RKO (cell line): Measurements from ENCODE around the gene MT1X.

Experiments used
- DNase-seq: peaks from one replicate; pipeline ENCODE4 v3.0.0-alpha.2; 2016; ENCODE audit warnings: low spot score

MT1X gene

GRCh38 chr16:56679818-56680217 is 2.5 kb upstream of the MT1X start:
- DNase-seq: peak; percentile 78

DNA sequence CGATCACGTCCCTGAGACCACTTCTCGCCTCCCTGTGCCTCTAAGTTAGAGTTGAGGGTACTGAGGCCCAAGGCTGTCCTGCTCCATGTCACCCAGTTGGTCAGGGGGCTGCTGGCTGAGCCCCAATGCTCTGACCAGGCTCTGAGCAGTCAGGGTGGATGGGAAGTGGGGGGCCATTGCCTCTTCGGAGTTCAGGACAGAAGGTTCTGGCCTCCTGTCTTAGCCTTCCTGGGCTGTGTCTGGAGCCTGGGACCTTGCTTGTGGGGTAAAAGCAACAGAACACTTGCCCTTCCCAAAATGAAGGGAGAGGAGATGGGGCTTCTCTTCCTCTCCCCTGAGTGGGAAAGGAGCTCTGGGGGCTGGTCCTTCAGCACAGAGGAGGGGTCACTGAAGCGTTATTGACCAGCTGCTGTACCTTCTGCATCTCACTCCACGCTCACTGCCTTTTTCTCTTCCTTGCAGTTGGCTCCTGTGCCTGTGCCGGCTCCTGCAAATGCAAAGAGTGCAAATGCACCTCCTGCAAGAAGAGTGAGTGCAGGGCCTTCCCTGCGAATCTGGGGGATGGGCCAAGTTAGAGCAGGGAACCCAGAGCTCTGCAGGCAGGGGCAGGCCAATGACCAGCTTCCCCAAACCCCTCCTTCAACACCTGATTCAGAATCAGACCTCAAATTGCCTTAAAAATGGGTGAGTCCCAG is 580 bp downstream of the MT1X start:
- no peak for DNase-seq

DNA sequence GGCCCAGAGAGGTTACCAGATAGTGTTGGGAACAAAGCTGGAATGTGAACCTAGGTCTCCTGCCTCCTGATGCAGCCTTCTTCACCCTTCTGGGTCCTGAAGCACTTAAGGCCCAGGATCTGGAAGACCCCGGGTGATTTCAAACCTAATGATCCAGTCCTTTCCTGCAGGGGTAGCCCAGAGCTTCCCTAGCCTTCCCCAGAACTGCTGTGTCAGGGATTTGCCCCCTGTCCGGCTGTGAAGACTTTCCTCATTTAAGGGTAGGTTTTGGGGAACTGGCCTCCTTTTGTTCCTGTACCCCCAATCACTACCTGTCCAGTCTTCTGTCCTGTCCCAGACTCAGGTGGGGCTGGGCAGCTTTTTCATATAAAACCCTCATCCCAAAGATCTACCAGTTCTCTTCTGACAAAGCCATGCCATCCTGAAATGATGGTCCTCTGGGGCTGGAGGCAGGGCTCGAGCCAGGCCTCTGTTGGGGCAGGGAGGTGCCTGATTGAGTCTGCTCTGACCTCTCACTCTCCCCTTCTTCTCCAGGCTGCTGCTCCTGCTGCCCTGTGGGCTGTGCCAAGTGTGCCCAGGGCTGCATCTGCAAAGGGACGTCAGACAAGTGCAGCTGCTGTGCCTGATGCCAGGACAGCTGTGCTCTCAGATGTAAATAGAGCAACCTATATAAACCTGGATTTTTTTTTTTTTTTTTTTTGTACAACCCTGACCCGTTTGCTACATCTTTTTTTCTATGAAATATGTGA is 1.3 kb downstream of the MT1X start:
- DNase-seq: peak; percentile 39

- DNase-seq: no peak
Measured at GRCh38 chr16:56684256-56684925, 2.1 kb downstream of the MT1X start.

DNA sequence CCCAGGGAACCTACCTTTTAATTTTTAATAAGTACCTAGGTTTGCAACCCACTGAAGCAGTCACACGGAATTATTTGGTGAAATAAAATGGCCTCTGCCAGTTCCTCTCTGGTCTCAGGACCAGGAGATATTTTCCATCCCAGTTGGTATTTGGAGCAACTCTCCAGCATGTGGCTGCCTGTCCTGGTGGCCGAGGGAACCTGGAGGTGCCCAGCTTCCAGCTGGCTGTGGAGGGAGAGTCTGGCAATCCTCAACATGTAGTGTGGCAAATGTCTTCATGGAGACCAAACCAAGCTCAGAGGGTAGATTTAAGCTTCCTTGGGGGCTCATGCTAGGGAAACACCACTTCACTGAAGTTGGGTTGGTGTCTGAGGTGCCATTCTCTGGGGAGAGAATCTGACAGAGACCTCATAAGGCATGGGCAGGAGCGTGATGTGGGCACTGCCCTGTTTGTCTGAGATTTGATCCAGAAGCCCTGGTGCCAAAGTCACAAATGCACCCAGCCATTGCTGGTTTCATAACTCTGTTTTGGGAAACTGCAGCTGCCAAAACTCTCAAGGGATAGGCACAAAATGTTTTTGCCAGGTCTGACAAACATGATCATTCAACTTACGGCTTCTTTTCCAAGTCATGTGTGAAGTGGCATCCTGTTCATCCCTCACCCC is 2.8 kb downstream of the MT1X start:
- DNase-seq: no peak

- DNase-seq: no peak
Measured at GRCh38 chr16:56686758-56687157, 4.5 kb downstream of the MT1X start.

DNA sequence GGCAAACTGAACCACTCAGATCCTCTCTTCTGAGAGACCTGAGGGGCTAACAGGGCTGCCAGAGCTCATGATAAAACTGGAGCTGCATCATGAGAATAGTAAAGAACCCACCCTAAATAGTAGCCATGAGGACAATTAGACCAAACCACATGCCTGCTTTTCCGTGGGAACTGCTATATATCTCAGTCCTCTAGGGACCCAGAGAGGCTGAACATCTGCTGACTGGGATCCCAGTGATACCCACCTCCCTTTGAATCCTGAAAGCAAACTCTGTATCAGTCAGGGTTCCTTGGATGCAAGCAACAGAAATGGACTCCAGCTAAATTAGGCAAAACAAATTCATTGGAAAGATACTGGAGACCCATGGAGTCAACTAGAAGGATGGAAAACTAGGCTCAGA is 6.5 kb downstream of the MT1X start:
- no peak for DNase-seq

GRCh38 chr16:56689171-56689570 is 6.9 kb downstream of the MT1X start:
- peak; percentile 29 for DNase-seq

DNA sequence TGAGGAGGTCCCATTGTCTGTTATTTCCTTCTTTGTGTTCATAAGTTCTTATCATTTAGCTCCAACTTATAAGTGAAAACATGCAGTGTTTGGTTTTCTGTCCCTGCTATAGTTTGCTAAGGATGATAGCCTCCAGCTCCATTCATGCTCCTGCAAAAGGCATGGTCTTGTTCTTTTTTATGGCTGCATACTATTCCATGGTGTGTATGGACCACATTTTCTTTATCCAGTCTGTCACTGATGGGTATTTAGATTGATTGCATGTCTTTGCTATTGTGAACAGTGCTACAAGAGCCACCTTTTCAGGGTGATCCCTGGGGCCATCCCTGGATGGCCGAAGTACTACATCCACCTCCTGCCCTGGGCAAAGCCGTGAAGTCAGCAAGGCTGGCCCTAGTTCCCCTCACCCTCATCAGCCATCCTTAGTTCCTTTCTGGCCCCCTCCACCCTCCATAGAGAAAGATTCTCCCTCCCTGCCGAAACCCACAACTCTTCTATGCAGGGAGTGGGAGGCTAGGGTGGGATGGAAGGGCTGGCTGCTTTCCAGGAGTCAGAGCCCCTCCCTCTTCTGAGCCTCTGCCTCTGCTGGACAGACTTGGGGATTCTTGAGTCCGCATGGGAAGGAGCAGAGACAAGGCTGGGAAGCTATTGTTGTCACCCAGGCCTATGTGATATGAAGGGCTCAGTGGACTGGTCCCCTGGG is 8.3 kb downstream of the MT1X start:
- DNase-seq: no peak

DNA sequence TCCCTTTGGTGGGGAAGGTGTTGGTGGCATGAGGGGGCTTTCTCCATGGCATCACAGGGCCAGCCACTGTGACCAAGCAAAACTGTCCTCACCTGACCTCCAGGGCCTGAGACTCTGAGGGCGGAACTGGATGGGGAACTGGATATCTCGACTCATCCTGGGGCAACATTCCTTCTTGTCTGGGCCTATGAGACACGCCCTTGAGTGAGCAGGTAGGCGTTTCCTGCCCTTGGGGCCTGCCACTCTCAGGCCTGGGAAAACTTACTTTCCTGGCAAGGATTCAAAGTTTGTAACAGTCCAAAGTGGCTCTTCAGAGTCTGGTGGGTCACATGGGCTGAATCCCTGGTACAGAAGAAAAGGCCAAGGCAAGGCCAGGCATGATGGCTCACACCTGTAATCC is 9.6 kb downstream of the MT1X start:
- peak; percentile 39 for DNase-seq

DNA sequence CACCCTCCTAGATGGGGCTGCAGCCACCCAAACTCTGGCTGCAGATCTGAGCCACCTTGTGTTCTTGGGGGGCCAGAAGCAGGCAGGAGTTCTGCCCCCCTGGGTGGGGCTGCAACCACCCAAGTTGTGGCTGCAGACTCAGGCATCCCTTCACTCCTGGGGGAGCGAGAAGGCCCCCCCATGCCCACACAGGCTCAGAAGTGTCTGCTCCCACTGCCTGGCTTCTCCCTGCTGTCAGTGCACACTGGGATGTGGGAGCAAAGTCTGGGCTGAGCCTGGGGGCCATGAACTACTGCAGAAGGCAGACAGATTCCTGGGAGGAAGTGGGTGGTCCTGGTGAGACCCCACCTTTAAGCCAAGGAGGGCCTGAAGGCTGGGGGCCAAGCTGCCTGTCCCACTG is 13.0 kb downstream of the MT1X start:
- no peak for DNase-seq

GRCh38 chr16:56697456-56698155 is 15.3 kb downstream of the MT1X start:
- DNase-seq: no peak

- no peak for DNase-seq
Measured at GRCh38 chr16:56700195-56700594, 17.9 kb downstream of the MT1X start.

DNA sequence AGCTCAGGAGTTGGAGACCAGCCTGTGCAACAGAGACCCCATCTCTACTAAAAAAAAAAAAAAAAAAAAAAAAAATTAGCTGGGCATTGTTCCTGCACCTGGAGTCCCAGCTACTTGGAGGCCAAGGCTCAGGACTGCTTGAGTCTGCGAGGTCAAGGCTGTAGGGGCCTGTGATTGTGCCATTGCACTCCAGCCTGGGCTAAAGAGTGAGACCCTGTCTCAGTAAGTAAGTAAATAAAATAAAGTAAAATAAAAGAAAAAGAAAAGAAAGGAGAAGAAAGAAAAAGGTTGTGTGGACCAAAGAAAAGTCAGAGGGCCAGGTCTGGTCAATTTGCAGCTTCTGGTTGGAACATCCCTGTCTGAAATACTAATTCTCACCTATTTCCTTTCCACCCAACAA is 18.4 kb downstream of the MT1X start:
- DNase-seq: no peak

DNA sequence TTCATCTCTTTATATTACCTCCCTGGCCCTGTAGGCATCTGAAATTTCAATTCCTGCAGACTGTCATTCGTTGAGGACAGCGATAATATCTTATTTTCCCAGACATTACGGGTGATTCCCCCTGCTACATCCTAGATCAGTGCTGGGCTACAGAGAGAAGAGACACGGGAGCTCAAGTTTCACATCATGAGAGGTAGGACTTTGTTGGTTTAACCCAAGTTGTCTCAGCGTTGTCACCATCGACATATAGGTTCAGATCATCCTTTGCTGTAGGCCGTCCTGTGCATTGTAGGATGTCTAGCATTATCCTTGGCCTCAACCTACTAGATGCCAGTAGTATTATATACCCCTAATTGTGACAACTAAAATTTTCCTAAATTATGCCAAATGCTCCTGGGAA is 19.3 kb downstream of the MT1X start:
- no peak for DNase-seq

DNA sequence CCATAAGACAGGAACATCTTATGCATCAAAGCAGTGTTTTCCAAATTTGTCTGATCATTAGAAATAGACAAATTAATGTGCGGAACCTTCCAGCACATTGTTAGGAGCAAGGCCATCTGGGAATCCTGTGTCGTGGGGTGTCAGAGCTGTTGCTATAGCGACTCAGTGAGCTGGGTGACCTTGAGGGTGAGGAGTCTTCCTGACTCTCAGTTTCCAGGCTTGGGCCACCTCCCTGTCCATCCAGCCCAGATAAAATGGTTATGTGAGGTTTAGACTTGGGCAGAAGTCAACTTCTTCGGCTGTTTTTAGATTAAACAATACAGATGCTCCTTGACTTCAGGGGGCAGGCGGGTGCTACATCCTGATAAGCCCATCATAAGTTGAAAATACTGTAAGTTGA is 20.6 kb downstream of the MT1X start:
- DNase-seq: no peak

- DNase-seq: no peak
Measured at GRCh38 chr16:56708525-56709442, 26.5 kb downstream of the MT1X start.

DNA sequence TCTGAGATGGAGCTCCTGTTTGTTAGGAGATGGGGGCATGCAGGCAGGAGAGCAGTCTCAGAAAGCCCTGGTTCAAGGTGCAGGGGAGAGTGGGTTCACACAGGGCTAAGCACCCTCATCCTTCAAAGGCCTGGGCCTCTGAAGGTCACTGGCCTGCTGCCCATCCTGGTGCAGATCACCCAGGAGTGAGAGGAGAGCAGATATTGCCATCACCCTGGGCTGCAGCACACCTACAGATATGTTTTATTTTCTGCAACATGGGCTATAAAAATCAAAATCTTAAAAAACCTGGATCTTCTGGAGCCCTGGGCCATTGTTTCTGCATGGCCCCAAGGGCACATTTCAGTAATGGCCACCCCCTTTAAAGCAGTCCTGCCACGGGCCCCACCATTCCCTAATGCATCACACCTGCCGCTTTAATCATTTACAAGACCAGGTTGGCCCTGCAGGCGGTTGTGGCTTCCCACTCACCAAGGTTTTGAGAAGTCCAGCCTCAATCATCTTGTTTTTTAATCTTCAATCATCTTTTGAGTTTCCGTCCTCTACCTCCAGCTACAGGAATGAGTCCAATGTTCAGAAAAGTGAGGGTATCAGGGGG is 27.3 kb downstream of the MT1X start:
- DNase-seq: no peak

GRCh38 chr16:56710181-56710737 is 28.0 kb downstream of the MT1X start:
- DNase-seq: no peak

- DNase-seq: no peak
Measured at GRCh38 chr16:56711862-56712261, 29.6 kb downstream of the MT1X start.
